Right ventricle myocardium inferior (tissue), 1 donor: ENCODE results near the gene PIR. TPM values are rescaled to one million over a fixed set of nuclear protein-coding genes. Genes with fewer than 3 reads are reported as not detected.
A peak's percentile ranks its signal among the peaks of the same experiment; 100 is the strongest.

Experiments used
- ATAC-seq: fragments of 200-7000 bp; cut with Tn5 transposase; one replicate; pipeline ENCODE4 v1.9.1; 2020; ENCODE audit warnings: mild to moderate bottlenecking, moderate library complexity
- DNase-seq: peaks from one replicate; pipeline ENCODE4 v3.0.0; 2021; ENCODE audit errors: missing footprints
- intact Hi-C: fragments of 100-400 bp; cut with DNase I; formaldehyde crosslinking; loops from one replicate; pipeline ENCODE4 v1.11.0; 2022
- total RNA-seq: library from RNA; stranded (reverse); fragmentation: NEBNext Ultra II Directional; extraction: Animal tissue kit (Norgen Biotek cat#: 25700); gene quantifications from one replicate; pipeline ENCODE4 v1.2.1, GENCODE V29; 2021
- donor health status: DM: no; HTN: yes; CAD: no; lungs with severe emphysema.

PIR gene
- total RNA-seq, 1 donor from 2014 or later, result 13.2 TPM

DNA sequence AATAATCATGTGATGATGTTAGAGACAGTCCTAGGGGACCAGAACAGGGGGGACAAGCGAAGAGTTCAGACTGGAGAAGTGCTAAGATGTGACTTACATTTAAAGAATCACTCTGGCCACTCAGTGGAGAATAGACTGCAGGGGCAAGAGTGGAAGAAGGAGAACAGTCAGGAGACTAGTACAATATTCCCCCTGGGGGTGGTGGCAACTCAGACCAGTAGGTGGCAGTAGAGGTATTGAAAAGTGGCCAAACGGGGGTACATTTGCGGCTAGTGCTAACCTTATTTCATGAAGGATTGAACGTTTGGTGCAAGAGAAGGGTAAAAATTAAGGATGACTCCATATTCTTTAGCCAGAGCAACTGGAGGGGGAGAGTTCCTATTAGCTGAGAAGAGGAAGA, 4.7 kb upstream of the PIR start:
- intact Hi-C loops, result loop anchor here (2.0 to 5.0 kb wide), 2 partner anchors 67 to 149 kb away; no protein-coding TSS in a partner anchor
- no peak for ATAC-seq
- DNase-seq, result peak; percentile 57

- DNase-seq (no peak), ATAC-seq (no peak)
- intact Hi-C loops, result loop anchor here (5.0 kb wide), 1 partner anchor 150 kb away; no protein-coding TSS in a partner anchor
Measured at GRCh38 chrX:15496824-15497223, 3.7 kb upstream of the PIR start.

GRCh38 chrX:15495801-15496200, 2.7 kb upstream of the PIR start:
- intact Hi-C loops, result loop anchor here (5.0 kb wide), 1 partner anchor 152 kb away; no protein-coding TSS in a partner anchor
- no peak for ATAC-seq

GRCh38 chrX:15492469-15492868, 664 bp downstream of the PIR start:
- DNase-seq, result no peak
- no peak for ATAC-seq
- intact Hi-C loops, result no loop called here

More at GRCh38 chrX:15495801-15496200, 2.7 kb upstream of the PIR start:
- no peak for DNase-seq

DNA sequence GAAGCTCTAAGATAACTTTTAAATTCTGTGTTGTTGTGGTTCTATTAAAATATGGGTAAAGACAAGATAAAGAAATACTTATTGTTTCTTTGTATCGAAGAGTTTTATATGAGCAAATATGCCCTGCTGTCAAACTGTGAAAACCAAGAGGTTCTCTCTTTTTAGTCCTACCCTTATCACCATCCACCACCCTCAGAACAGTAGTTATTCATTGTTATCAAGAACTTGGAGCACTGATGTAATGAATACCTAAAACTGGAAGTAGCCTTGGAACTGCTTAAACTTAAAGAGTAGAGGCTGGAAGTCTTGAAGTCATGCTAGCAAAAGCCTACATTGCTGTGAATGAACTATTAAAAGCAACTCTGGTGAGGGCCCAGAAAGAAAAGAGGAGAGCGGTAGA, 9.2 kb downstream of the PIR start:
- ATAC-seq, result no peak
- intact Hi-C loops, result no loop called here
- no peak for DNase-seq

DNA sequence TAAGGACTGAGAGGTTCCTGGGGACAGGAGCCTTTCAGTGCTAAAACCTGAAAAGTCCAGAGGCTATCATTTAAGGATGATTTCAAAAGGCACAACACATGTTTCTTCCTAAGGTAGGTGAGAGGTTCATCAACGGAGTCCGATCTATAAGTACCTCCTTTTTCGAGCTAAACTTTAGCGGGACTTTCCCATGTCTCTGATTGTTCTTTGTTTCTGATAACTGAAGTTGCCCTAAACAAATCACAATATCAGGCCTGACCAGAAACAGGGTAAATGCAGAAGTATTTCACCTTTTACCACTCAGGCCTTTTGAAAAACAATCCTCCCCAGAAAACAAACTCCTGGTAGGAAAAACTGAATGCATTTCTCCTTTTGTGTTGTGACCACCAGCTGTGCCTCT, 17.6 kb downstream of the PIR start:
- no peak for ATAC-seq
- intact Hi-C loops, result no loop called here

DNA sequence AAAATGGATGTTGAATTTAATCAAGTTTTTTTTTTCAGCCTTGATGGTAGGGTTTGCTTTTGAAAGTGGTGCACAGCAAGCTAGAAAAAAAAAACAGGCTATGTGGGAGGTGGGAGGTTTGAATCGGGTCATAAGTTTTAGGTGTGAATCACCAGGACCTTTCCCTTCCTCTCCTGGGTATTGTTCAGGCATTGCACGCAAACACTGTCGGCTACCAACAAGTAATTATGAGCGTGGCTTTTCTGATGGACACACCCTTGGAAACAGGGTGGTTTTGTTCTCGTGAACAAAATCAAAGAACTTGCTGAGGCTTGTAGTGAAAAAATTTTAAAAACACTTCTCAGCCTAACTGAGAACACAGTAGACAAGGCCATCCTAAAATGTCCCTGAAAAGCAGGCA, 18.1 kb downstream of the PIR start:
- ATAC-seq (no peak), DNase-seq (no peak)
- intact Hi-C loops, result no loop called here

More for the DNA sequence above, 17.6 kb downstream of the PIR start:
- DNase-seq, result no peak

GRCh38 chrX:15474028-15474427, 19.1 kb downstream of the PIR start:
- no peak for ATAC-seq
- DNase-seq, result no peak
- intact Hi-C loops, result no loop called here

- ATAC-seq (no peak), DNase-seq (no peak)
- intact Hi-C loops, result no loop called here
Measured at GRCh38 chrX:15472531-15472930, 20.6 kb downstream of the PIR start.

DNA sequence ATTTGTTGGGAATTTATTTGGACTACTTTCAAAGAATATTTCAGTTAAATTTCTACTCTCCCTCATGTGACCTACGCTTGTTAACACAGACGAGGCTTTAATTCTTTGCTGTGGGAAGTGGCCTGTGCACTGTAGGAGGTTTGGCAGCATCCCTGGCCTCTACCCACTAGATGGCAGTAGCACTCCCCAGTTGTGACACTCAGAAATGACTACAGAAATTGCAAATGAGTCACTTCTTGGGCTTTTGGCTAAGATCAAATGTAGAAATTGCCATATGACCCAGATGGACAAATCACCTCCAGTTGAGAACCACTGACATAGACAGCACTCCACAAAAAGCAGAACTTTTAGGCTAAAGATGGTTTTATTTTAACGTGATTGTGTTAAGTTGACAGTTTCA, 22.1 kb downstream of the PIR start:
- DNase-seq (peak; percentile 48), ATAC-seq (peak; percentile 50)
- intact Hi-C loops, result no loop called here

DNA sequence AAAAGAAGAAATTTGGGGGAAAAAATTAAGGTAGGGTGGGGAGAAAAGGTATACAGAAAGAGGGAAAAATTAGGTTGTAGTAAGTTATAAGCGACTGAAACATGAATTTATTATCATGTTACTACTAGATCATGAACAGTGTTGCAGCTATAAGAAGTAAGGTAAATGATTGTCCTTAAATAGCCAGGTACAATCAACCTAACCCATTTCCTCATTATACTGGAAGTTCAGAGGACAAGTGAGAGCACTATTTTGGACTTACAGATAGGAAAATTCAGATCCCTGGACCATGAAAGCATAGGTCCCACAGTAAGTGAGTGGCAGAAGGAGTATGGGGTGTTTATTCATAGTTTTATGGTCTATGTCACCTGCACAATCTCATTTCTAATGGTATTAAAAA, 23.5 kb downstream of the PIR start:
- intact Hi-C loops, result loop anchor here (2.0 kb wide), 1 partner anchor 121 kb away; no protein-coding TSS in a partner anchor
- ATAC-seq (no peak), DNase-seq (no peak)

DNA sequence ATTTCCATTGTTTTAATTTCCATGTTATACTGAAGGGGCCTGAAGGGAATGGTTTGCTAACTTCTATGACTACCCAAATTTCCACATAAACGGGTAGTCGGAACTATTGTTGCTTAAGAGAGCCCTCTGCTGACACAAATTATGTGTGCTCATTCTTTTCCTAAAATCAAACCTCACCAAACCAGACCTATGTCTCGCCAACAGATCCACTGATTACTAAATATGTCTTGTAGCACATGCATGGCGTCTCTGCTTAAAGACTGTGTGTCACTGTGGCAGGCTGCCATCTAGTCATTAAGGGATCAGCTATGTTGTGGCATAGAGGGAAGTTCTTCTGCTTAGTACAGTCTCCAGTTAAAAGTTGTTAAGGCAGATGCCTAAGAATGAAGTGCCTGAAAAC, 25.1 kb downstream of the PIR start:
- ATAC-seq (peak; percentile 63), DNase-seq (no peak)
- intact Hi-C loops, result loop anchor here (2.0 kb wide), 1 partner anchor 119 kb away; no protein-coding TSS in a partner anchor

DNA sequence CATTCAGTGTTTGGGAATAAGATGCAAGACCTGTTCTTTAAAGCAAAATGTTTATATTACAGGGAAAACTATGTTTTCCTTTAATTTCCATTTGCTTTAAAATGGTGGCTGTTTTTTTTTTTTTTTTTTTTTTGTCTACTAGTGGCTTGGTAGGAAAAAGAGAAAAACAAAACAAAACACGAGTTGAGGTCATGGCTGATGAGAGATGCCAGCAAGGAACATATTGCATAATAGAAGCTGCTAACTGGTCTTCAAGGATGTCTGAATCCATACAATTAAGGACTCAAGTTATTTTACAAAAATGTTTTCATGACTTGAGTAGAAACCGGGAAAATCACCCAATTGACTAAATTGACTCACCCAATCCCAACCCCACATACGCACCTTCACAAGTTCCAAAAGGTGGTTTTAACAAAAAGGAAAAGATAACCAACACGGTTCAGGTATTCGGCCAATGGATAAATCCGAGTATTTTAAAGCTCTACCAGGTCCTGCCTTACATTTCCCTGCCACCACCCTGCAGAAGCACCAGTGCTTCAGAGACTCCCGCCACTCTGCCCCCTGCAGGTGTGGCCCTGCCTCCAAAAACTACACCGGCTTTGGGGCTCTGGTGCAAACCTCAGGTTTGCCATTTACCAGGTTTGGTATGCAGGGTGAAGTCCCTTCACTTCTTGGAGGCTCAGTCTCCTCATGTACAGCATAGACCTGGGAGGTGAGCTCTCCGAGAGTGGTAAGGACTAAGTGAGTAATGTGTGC, 27.1 kb downstream of the PIR start:
- ATAC-seq, result peak; percentile 57
- intact Hi-C loops, result no loop called here
- no peak for DNase-seq

DNA sequence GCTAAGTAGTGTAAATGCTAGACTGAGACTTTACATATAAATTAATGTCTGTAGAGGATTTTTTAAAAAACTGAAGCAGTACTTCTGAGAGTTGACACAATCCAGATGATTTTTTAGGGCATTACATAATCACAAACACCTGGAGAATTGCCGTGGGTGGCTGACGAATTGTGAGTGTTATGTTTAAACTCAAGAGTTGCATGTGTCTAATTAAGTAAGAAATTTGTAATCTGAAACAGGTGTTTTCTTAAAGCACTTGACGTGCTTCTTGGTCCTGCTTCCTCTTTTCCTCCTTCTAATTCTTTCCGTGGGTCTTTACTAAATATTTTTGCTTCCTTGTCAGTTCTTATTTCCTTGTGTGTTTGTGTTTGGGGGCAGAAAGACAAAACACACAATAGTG, 27.8 kb downstream of the PIR start:
- intact Hi-C loops, result no loop called here
- DNase-seq (no peak), ATAC-seq (no peak)

GRCh38 chrX:15464704-15465103, 28.4 kb downstream of the PIR start:
- no peak for ATAC-seq

DNA sequence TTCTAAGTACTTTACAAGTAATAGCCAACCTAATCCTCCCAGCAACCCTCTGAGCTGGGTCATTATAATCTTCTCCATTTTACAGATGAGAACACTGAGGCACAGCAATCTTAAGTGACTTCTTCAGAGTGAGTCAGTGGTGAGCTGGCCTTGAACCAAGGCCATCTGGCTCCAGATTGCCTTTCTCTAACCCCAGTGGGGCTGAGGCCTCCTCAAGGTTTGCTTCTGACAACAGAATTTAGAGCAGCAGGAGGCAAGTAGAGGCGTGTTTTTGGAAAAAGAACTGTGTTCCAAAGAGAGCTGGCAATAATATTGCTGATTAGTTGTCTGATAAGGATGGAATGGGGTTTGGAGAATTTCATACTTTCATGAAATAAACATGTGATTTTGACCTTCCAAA, 41.2 kb downstream of the PIR start:
- DNase-seq (no peak), ATAC-seq (peak; percentile 78)
- intact Hi-C loops, result no loop called here

More at GRCh38 chrX:15464704-15465103, 28.4 kb downstream of the PIR start:
- intact Hi-C loops, result no loop called here
- no peak for DNase-seq

GRCh38 chrX:15448010-15448639, 45.0 kb downstream of the PIR start:
- DNase-seq, result no peak
- ATAC-seq, result no peak
- intact Hi-C loops, result loop anchor here (5.0 kb wide), 1 partner anchor 36 kb away; no protein-coding TSS in a partner anchor

DNA sequence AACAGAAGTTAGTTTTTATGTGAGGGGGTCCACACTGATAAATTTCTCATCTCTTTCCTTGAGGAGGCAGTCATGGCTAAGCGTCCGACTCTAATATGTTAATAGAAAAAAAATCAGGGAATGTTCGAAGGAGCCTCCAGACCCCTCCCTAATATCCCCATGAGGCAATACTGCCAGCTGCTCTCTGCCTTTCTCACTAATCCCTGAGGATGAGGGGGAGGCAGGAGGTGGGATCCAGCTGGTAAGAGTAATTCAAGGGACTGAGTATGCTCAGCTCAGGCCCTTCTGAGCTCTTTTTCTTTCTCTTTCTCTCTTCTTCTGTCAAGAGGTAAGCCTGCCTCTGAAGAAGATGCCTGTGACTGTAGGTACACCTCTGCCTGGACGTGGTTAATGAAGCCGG, 51.7 kb downstream of the PIR start:
- DNase-seq (no peak), ATAC-seq (peak; percentile 59)
- intact Hi-C loops, result no loop called here

GRCh38 chrX:15438332-15438731, 54.8 kb downstream of the PIR start:
- DNase-seq (no peak), ATAC-seq (no peak)
- intact Hi-C loops, result no loop called here

- ATAC-seq (peak; percentile 50), DNase-seq (no peak)
- intact Hi-C loops, result no loop called here
Measured at GRCh38 chrX:15437724-15438123, 55.4 kb downstream of the PIR start.
